ENCODE data around the gene PABPN1. TPM values are rescaled to one million over a fixed set of nuclear protein-coding genes. Genes with fewer than 3 reads are reported as not detected.

PABPN1 gene
- total RNA-seq, 2 experiments from 2014 or later, result 294 to 299 TPM

DNA sequence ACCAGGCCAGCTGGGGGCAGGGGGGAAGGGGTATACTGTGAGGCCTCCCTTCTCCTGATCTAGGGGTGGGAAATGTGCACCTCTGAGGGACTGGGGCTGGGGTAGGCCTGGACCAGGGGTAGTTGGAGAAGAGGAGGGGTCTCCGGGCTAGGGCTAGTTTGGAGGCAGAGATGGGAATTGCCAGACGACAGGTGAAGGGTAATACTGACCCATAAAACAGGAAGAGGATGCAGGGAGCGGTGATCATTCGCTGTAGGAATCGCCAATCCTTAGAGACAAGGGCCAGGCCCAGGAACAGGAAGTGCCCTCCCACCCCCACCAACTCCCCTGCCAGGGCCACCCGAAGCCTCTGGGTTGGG lies 27.0 kb downstream of the PABPN1 start:
- POLR2A ChIA-PET, result no interaction called here
- CTCF ChIA-PET, result no interaction called here

DNA sequence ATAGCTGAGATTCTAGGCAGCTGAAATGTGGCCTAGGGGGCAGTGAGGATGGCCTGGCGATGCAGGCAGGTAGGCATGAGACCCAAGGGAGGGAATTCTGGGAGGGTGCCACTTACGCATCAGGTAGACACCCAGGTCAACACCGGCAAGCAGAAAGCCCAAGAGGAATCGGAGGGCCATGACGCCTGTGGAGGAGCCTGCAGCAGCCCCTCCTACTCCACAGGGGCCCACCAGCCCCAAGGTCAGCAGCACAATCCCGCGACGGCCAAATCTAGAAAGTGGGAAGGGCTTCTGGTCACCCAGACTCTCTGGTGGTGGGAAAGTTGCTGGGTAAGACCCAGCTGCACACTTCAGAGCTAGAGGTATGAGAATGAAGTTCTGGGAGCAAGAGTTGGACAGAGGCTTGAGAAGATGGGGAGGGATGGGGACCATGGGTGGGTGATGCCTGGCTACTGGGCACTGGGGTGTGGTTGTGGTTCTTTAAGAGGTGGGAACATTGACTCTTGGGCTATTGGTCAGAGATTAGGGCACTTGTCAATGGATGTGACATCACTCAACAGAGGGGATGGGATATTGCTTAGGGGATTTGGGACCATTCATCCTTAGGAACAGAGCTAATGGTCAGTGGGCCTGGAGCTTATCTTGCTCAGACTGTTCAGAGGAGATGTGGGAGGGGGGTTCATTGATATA lies 28.0 kb downstream of the PABPN1 start:
- ChIA-PET CTCF (no interaction called here), POLR2A (no interaction called here)

DNA sequence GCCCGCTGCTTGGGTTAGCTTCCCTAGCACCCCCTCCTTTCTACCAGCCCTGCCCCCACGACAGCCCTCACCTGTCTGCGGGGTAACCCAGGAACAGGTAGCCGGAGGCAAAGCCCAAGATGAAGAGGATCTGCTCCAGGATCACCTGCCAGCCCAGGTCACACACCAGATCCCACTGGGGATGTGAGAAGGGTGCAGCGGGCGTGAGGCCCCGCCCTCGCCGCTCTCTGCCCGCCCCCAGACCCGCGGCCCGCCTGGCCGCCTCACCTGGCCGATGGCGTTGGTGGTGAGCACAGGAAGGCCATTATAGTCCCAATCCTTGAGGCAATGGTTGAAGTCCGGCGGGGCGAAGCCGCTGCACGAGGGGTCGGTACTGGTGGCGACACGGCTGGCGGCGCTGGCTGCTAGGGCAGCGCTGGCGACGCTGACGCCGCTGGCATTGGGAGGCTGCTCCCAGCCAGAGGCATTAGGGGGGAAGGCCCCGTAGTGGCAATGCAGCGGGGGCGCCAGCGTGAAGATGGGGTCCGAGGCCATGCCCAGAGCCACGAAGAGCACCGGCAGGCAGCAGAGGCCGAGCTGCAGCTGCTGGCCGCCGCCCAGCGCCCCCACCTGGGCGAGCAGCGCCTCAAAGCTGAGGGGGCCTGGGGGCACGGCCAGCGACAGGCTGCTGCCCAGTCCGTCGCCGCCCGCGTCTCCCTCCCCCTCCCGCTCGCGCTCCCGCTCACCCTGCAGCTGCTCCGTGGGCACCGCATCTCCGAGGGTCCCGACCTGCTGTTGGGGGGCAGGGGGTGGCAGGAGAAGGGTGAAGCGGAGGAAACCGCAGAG lies 30.6 kb downstream of the PABPN1 start:
- CTCF ChIA-PET, result interaction anchor here (0.9 to 1.2 kb wide), 3 partner anchors 11 to 85 kb away, joined by 3 to 5 read pairs (median 4); no protein-coding TSS in a partner anchor
- POLR2A ChIA-PET, result no interaction called here

DNA sequence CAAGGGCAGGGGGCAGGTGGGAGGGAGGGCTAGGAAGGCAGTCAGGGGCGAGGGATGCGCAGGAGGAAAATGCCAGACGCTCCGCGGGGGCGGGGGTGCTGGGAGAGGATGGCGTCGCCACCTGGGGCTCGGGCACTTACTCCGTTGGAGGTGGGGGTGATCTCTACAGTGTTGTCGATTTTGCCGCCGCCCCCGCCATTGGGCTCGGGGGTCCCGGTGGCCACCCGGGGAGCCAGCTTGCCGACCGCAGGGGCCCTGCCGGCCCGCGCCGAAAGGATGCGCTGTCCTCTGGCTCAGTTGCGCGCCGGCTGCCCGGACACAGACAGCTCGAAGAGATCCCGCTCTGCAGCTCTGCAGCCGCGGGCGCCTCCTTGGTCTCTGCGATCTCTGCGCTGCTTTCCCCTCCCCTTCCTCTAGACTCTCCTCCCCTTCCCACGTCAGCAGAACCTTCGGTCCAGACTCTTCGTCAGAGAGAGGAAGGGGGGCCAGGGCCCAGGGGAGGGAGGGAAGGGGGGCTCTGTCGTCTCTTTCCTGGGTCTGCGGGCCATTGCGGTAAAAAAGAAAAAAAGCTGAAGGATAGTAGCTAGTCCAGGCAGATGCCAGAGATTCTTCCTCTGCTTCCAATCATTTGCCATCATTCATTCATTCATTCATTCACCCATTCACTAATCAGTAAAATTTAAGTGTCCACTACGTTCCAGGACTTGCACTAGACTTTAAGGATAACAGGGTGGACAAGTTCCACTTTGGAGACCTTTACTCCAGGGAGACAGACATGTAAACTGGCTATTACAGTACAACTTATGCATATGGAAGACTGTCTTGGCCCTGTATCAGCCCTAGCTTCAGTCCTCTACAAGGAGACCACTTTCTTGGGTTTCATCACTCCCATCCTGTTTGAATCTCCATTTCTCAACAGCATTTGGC lies 31.5 kb downstream of the PABPN1 start, which contains the start of gene SLC22A17:
Gene SLC22A17, minus strand, starts transcription at position 382 of the 927 bp plus-strand sequence.
- CTCF ChIA-PET, result interaction anchor here (0.6 to 1.2 kb wide), 6 partner anchors 9 to 232 kb away, joined by 3 to 5 read pairs (median 3); no protein-coding TSS in a partner anchor

DNA sequence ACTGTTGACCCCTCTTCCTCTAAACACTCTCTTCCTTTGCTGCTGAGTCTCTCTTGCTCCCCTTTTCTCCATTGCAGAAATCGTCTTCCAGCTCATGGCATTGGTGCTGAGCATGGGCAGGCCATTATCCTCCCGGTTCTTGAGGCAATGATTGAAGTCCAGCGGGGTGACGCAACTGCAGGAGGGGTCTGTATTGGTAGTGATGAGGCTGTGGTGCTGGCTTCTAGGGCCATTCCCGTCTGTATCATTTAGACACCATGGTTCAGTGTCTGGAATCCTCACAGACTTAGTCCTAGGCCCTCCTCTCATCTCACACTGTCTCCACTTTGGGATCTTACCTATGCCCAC lies 32.1 kb downstream of the PABPN1 start:
- POLR2A ChIA-PET, result no interaction called here
- CTCF ChIA-PET, result interaction anchor here (1.0 to 1.6 kb wide), 3 partner anchors 9 to 233 kb away, joined by 3 to 5 read pairs (median 3); no protein-coding TSS in a partner anchor

More for the DNA sequence above, 31.5 kb downstream of the PABPN1 start, which contains the start of gene SLC22A17:
- POLR2A ChIA-PET, result no interaction called here

DNA sequence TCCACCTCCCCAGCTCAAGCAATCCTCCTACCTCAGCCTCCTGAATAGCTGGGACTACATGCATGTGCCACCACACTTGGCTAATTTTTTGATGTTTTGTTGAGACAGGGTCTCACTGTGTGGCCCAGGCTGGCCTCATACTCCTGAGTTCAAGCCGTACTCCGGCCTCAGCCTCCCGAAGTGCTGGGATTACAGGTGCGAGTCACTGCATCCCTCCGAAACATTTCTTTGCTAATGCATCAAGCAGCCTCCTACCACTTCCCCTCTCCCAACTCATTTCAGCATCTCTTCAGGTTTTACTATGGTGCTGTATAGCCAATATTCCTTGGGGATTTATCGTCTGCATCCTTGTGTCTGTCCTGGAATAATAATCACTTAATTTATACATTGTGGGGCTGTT lies 33.7 kb downstream of the PABPN1 start:
- CTCF ChIA-PET, result interaction anchor here (1.6 kb wide), 1 partner anchor 53 kb away, joined by 5 read pairs; no protein-coding TSS in a partner anchor
- POLR2A ChIA-PET, result no interaction called here

DNA sequence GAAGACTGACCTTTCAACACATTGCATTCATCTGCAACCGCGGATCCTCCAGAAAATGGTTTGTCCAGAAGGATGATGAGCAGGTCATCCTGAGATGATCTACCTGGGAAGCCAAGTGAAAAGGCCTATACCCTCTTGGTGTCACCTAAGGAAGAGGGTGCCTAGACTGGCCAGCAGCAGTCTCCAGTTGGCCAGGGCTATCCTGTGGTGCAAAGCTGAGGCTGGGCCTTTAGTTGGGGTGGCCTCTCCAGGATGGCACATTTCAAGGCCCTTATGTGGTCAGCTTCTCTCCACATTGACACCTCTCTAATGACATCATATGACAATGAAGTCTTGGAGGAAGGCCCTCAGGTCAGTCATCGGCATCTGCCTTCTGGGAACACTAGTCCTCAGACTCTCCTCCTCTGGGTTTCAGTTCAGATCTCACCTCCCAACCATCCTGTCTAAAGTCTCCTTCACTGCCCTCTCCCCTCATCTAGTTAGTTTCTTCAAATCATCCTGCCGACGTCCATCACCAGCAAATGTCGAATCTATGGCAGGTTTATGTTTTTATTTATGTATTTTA lies 34.7 kb downstream of the PABPN1 start:
- CTCF ChIA-PET, result no interaction called here
- POLR2A ChIA-PET, result no interaction called here

DNA sequence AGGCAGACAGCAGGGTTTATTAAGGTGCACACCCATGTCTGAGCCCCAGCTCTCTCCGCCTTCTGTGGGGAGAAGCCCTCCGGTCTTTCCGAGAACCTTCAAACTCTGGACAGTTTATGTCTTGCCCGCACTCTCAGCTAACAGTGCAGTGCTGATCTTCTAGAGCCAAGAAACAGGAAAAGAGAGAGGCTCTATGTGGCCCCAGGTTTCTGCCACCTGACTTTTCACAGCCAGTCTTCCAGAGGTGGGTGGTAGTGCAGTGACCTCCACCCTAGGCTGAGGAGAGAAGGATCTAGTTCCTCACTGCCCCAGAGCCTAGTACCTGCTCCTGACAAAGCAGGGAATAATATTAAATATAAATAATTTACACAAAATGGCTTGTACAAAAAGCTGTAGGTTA lies 35.4 kb downstream of the PABPN1 start:
- CTCF ChIA-PET, result no interaction called here

DNA sequence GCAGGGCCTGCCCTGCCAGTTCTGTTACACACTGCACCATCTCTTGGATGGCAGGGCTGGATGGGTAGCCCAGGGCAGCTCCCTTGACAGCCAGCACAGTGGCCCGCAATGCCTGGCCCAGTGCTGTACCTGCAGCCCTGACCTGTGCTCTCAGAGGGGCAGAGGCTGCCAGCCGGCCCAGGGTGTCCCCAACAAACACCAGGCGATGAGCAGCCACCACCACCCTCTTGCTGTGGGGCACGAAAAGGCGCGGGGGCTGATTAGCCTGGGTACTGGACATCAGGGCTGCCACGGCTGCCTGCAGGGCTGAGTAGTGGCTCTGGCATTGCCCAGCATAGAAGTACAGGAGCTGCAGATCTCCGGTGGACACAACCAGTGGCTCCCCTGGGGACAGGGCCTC lies 36.0 kb downstream of the PABPN1 start:
- CTCF ChIA-PET, result no interaction called here

More for the DNA sequence above, 35.4 kb downstream of the PABPN1 start:
- POLR2A ChIA-PET, result no interaction called here

DNA sequence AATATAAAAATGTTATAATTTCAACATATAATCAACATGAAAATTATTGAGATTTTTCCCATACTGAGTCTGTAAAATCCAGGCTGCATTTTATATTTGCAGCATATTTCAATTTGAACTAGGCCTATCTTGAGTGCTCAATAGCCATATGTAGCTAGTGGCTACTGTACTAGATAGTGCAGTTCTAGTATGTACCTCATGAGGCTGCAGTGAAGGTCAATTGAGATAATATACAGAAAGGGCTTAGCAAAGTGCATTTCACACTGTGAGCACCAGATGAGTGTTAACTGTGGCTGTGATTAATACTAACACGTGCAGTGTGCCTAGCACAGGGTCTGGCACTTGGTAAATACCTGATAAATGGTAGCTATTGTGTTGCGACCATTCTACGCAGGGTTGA lies 36.8 kb downstream of the PABPN1 start:
- CTCF ChIA-PET, result no interaction called here
- POLR2A ChIA-PET, result no interaction called here

More for the DNA sequence above, 36.0 kb downstream of the PABPN1 start:
- POLR2A ChIA-PET, result no interaction called here

DNA sequence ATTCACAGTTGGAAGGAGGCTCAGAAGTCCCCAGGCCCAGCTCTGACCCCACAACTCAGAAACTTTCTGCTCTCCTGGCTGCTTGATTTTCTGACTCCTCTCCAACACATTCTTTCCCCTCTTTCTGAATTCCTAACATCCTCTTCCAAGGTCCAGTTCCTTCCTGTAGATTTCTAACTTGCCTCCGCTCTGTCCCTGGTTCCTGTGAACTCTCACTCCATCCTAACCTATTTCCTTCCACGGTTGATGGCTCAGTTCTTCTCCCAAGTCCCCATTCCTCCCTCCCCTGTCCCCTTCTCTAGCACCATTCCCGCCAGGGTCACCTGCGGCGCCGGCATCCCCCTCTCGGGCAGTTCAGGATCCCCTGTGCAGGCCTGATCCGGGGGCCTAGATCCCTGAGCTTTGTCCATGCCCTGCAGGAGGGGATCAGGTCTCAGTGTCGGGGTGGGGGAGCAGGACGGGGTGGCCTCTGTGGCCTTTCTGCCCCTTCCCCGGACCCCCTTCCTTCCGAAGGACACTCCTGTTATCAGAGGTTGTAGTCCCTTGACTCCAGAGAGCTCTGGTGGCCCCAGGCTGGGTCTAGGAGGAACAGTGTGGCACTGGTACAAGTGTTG lies 37.4 kb downstream of the PABPN1 start:
- CTCF ChIA-PET, result no interaction called here
- POLR2A ChIA-PET, result no interaction called here

DNA sequence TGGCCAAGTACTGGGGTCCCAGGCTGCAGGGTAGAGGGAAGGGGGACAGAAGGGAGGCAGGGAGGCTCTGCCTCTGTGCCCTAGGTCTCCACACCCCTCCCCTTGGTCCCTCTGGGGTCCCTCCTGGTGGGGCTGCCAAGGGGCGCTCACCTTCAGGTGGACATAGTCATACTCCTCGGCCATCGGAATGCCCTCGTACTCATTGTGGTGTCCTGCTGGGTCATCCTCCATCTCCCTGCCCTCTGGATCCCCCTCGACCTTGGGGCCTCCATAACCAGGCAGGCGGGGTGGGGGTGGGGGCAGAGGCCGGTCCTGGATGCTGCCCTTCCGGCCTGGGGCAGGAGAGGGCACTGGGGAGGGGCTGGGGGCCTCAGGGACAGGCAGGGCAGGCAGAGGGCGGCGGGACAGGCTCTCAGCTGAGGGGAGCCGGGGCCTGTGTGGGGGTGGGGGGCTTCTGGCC lies 37.9 kb downstream of the PABPN1 start:
- ChIA-PET POLR2A (no interaction called here), CTCF (no interaction called here)

DNA sequence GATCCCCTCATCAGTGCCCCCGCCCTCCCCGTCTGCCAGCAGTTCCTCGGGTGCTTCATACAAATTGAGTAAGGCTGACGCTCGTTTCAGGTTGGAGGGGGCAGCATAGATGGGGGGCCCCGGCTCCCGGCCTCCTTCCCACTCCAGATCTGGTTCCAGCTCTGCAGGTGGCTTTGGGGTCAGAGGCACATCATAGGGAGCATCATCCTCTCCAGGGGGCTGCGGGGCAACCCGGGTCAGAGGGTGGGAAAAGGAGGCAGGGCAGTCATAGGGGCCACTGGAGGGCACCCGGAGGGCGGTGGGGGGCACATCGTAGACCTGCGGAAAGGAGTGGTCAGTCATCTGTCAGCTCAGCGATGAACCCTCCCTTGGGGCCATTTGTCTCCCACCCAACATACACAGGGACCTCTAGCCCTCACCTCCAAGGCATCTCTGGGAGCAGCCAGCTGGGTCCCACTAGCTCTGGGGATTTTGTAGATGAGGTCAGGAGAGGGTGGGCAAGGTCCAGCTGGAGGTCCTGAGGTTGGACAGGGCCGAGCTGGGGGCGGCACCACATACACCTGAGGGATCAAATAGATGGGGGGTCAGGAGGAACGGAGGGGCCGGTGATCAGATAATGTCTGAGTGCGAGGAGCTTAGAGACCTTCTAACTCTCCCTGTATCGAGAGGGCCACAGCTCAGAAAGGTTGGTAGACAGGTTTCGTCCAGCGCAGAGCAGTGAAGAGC lies 38.6 kb downstream of the PABPN1 start:
- ChIA-PET POLR2A (no interaction called here), CTCF (no interaction called here)

DNA sequence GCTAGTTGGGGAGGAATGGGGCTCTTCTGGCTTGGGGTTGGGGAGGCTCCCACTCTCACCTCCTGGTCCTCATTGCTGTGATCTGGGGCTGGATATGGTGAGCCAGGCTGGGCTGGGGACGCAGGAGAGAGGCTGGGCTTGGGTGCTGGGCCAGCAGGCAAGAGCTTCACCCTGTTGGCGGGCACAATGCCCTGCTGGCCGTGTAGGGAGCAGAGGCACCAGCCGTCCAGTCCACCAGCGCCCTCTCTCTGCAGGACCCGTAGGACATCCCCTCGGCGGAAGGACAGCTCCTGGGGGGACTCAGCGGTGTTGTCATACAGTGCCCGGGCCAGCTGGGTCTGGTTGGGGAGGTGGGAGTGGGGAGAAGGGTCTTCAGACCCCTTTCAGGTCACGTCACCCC lies 39.2 kb downstream of the PABPN1 start:
- ChIA-PET CTCF (no interaction called here), POLR2A (no interaction called here)

DNA sequence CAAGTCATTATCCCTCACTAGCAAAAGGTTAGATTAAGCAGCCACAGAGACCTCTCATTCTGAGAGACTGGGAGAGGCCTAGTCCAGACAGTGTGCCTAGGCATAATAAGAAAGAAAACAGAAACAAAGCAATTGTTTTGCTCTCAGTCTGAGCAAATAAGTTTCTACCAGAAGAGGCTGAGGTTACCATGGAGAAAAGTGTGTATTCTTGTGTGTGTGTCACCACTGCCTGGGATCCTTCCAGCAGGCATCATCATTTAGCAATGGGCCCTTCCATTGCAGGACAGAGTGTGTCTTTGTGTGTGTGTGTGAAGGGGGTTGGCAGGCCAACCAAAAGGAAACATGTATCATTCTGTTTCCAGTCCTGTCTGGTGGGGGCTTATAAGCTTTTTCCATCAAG lies 40.1 kb downstream of the PABPN1 start:
- ChIA-PET POLR2A (no interaction called here), CTCF (interaction anchor here (1.1 kb wide), 1 partner anchor 67 kb away, joined by 3 read pairs; no protein-coding TSS in a partner anchor)

DNA sequence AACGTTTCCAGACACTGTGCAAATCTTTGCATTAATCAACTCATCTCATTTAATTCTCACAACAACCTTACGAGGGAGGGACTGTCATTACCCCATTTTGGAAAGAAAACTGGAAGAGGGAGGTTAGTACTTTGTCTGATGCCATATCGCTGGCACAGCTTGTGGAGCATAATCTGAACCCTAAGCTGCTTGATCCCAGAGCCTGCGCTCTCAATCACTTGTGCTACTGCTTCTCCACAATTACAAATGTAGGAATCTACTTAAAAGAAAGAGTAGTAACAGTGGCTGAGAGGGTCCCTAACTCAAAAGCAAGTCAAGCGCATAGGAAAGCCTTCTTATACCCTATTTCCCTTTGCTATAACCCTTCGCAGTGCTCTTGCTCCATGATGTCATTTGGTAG lies 40.5 kb downstream of the PABPN1 start:
- CTCF ChIA-PET, result interaction anchor here (0.5 to 1.1 kb wide), 3 partner anchors 8 to 418 kb away, joined by 3 read pairs; no protein-coding TSS in a partner anchor
- POLR2A ChIA-PET, result no interaction called here

DNA sequence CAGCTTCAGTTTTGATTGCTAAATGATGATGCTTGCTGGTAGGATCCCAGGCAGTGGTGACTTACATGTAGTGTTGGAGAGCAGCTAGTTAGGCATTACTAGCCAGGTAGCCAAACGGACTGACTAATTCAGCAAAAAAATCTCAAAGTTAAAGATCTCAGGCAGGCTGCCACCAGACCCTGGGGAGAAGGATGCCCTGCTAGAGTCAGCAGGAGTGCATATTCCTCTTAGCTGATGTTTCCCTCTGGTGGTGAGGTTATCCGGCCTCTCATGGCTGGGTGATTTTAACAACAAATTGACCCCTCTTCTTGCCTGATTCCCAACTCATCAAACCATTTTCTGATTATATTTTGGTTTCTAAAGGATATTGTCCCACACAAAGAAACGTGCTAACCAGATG lies 40.9 kb downstream of the PABPN1 start:
- ChIA-PET CTCF (interaction anchor here (0.5 to 1.1 kb wide), 3 partner anchors 9 to 418 kb away, joined by 3 read pairs; no protein-coding TSS in a partner anchor), POLR2A (no interaction called here)

Measured in activated CD8-positive, alpha-beta memory T cell treated with anti-CD3 and anti-CD28 coated beads for 36 hours (primary cell).